Measurements from ENCODE around the gene ZBTB46.
A peak's percentile ranks its signal among the peaks of the same experiment; 100 is the strongest.
"Not testable (repeated sequence)": the region's sequence is repeated elsewhere in the genome, so short reads cannot be mapped to it uniquely, and the experiment has no call there.

The ZBTB46 gene

DNA sequence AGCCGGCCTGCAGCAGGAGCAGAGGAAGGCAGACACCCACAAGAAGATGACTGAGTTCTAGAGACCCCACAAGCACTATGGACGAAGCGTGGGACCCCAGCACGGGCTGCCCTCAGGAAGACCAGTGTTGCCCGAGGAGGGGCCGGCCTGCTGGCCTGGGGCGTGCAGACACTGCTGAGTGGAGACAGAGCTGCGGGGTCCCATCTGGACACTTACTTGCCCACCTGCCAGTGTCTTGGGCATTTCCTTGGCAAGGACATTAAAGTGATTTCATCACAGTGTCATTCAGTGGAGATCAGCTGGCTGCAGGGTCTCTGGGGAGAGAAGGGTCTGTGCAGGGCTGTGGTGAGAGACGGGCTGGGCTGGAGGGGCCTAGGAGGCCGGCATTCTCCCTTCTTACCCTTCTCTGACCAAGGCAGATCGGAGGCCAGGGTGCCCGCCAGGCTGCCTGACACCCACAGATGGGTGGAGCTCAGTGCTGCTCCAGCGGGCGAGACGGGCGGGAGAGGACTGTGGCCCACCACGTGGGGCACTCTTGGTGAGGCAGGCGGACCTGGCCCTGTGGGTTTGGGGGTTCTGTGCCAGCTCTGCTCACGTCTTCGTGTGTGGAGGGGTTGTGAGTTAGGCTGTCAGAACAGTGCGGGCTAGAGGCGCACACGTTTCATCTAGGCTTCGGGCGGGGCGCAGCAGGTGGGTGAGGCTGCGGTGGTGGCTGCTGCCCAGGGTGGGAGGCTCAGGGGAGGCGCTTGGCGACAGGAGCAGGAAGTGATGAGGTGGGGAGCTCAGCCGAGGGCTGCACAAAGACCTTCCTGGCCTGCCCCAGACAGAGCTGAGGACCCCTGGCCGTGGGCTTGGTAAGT is 95.0 kb downstream of the ZBTB46 start, which contains the start of gene LIME1:
TSS of gene LIME1 (plus strand) at position 806 of the 860 bp plus-strand sequence. CDS start 886 bp downstream, outside the sequence.
- no peak for DNase-seq (ENCODE audit: low read depth in 2 of 2)

GRCh38 chr20:63734946-63735858 is 95.9 kb downstream of the ZBTB46 start:
- no peak for DNase-seq (ENCODE audit: low read depth in 2 of 2)

- DNase-seq (ENCODE audit: low read depth in 2 of 2): no peak
Measured at GRCh38 chr20:63734111-63734945, 96.7 kb downstream of the ZBTB46 start.

- no peak for DNase-seq (ENCODE audit: low read depth in 2 of 2)
Measured at GRCh38 chr20:63733579-63734081, 97.4 kb downstream of the ZBTB46 start.

DNA sequence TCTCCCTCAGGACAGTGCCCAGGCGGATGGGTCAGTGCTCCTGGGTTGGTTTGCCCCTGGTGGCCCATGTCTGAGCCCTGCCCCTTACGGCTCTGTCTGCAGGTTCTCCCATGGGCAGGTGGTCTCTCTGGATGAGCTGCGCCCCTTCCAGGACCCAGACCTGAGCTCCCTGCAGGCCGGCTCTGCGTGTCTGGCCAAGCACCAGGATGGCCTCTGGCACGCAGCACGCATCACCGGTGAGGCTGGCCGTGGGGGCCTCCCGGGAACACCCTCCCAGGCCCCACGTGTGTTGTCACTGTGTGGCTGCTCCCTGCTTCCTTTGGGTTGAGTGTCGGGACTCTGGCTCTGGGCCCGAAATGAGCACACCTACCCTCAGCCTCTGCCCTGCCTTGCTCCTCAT is 97.9 kb downstream of the ZBTB46 start:
- no peak for DNase-seq (ENCODE audit: low read depth in 2 of 2)

DNA sequence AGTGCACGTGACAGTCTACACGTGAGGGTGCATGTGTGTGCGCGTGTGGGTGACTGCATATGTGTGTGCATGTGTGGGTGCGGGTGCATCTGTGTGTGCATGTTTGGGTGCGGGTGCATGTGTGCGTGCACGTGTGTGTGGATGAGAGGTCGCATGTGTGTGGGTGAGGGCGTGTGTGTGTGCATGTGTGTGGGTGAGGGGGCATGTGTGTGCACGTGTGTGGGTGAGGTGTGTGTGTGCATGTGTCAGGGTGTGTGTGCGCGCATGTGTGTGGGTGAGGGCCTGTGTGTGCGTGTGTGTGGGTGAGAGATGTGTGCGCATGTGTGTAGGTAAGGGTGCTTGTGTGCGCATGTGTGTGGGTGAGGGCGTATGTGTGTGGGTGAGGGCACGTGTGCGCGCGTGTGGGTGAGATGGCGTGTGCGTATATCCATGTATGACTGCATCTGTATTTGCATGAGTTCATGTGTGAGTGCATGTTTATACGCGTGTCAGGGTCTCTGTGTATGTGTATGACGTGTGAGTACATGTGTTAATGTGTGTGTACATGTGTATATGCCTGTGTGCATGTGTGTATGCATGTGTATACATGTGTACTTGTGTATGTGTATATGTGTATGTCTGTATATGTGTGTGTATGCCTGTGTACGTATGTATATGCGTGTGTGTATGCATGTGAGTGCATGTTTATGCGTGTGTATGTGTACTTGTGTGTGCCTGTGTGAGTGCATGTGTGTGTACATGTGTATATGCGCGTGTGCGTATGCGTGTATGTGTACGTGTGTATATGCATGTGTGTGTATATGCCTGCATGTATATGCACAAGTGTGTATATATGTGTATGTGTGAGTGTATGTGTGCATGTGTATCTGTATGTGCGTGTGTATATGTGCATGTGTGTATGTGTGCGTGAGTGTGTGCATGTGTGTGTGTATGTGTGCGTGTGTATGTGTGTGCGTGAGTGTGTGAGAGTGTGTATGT is 98.7 kb downstream of the ZBTB46 start:
- no peak for DNase-seq (ENCODE audit: low read depth in 2 of 2)

DNA sequence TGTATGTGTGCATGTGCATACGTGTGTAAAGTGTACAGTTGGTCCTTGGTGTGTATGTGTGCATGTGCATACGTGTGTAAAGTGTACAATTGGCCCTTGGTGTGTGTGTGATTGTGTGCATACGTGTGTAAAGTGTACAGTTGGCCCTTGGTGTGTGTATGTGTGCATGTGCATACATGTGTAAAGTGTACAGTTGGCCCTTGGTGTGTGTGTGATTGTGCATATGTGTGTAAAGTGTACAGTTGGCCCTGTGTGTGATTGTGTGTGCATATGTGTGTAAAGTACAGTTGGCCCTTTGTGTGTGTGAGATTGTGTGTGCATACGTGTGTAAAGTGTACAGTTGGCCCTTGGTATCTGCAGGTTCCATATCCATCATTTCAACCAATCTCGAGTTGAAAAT is 99.7 kb downstream of the ZBTB46 start:
- no peak for DNase-seq (ENCODE audit: low read depth in 2 of 2)

- DNase-seq (ENCODE audit: low read depth in 2 of 2): not testable (repeated sequence)
Measured at GRCh38 chr20:63730189-63730733, 100.8 kb downstream of the ZBTB46 start.

DNA sequence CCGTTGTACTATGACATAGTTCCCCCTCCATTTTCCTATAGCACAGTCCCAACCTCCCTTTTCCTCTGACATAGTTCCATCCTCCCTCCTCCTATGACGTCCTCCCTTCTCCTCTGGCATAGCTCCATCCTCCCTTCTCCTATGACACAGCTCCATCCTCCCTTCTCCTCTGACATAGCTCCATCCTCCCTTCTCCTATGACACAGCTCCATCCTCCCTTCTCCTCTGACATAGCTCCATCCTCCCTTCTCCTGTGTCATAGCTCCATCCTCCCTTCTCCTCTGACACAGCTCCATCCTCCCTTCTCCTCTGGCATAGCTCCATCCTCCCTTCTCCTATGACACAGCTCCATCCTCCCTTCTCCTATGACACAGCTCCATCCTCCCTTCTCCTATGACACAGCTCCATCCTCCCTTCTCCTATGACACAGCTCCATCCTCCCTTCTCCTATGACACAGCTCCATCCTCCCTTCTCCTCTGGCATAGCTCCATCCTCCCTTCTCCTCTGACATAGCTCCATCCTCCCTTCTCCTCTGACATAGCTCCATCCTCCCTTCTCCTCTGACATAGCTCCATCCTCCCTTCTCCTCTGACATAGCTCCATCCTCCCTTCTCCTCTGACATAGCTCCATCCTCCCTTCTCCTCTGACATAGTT is 108.0 kb downstream of the ZBTB46 start:
- not testable (repeated sequence) for DNase-seq (ENCODE audit: low read depth in 2 of 2)

DNA sequence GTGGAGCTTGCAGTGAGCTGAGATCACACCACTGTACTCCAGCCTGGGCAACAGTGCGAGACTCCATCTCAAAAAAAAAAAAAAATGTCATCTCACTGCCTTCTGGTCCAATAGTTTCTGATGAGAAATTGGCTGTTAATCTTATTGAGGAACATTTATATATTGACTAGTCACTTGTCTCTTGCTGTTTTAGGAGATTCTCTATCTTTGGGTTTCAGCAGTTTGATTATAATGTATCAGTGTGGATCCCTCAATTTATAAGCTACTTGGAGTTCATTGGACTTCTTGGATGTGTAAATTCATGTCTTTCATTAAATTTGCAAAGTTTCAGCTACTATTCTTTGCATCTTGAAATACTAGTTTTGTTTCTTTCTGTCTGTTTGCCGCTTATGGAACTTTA is 112.1 kb downstream of the ZBTB46 start:
- no peak for DNase-seq (ENCODE audit: low read depth in 2 of 2)

DNA sequence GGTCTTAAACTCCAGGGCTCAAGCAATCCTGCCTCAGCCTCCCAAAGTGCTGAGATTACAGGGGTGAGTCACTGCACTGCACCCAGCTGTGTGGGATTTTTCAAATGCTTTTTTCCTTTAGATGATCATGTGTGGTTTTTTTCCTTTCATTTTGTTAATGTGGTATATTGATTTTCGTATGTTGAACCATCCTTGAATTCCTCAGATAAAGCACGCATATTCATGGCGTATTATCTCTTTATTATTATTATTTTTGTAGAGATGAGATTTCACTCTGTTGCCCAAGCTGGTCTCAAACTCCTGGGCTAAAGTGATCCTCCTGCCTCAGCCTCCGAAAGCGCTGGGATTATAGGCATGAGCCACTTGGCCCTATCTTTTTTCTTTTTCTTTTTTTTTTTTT is 116.2 kb downstream of the ZBTB46 start:
- no peak for DNase-seq (ENCODE audit: low read depth in 2 of 2)

DNA sequence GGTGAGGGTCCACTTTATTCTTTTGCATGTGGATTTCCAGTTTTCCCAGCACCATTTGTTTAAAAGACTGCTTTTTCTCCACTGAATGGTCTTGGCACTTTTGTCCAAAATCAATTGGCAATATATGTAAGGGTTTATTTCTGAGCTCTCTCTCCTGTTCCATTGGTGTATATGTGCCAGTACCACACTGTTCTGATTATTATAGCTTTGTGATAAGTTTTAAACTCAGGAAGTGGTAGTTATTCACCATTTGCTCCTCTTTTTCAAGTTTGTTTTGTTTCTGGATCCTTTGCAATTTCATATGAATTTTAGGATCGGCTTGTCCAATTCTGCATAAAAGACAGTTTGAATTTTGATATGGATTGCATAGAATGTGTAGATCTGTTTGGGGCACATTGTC is 118.9 kb downstream of the ZBTB46 start:
- no peak for DNase-seq (ENCODE audit: low read depth in 2 of 2)

GRCh38 chr20:63711085-63711645 is 119.9 kb downstream of the ZBTB46 start:
- no peak for DNase-seq (ENCODE audit: low read depth in 2 of 2)

DNA sequence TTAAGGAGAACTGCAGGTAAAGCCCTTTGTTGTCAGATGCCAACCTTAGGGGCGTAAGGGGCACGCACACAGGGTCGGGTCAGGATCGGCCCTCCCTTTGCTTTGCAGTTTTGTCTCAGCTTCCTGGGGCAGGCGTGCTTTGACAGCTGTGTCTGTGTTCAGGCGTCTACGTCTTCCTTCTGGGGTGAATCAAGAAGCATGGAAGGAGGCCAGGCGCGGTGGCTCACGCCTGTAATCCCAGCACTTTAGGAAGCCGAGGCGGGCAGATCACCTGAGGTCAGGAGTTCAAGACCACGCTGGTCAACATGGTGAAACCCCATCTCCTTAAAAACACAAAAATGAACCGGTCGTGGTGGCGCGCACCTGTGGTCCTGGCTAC is 121.9 kb downstream of the ZBTB46 start:
- no peak for DNase-seq (ENCODE audit: low read depth in 2 of 2)

DNA sequence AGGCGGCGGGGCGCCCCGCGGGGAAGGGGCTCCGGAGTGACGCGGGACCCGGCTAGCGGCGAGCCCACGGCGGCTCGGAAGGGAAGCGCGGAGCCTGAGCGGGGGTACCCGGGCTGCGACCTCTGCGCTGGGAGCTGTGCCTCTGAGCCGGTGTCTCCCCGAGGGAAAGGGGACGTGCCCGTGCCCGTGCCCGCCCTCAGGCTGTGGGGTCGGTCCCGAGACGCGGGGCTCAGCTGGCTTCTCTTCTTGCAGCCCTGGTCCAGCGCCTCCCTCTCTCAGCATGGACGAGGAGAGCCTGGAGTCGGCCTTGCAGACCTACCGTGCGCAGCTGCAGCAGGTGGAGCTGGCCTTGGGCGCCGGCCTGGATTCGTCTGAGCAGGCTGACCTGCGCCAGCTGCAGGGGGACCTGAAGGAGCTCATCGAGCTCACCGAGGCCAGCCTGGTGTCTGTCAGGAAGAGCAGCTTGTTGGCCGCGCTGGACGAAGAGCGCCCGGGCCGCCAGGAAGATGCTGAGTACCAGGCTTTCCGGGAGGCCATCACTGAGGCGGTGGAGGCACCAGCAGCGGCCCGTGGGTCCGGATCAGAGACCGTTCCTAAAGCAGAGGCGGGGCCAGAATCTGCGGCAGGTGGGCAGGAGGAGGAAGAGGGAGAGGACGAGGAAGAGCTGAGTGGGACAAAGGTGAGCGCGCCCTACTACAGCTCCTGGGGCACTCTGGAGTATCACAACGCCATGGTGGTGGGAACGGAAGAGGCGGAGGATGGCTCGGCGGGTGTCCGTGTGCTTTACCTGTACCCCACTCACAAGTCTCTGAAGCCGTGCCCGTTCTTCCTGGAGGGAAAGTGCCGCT is 122.5 kb downstream of the ZBTB46 start:
- DNase-seq (ENCODE audit: low read depth in 2 of 2): no peak

DNA sequence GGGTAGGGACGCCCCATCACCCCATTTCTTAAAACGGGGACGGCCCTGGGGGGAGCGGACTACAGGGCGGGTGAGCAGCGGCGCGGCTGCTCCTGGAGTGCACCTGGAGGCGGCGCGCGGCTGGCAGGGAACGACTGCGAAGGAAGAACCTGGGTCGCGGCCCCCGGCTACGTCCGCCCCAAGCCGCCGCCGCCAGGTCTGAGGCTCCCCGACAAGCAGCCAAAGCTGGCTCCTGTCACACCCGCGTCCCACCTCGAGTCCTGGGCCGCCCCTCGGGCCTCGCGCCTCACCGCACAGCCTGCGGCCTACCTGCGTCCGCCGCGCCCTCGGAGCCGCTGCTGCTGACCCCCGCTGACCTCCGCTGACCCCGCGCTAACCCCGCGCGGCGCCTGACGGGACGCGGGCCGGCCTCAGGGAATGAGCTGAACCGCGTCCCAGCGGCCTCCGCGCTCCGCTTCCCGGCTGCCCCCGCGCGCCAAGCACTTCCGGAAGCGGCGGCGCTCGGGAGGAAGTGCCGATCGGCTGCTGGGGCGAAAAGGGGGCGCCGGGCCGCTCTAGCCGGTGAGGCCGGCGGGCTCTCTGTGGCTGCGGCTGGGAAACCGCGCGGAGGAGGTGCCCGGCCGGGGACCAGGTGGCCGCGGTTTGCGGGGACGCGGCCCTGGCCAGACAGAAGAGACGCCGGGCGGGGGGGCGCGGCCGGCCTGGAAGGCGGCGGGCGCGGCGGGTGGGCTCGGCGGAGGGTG is 123.3 kb downstream of the ZBTB46 start, which contains the start of the genes ARFRP1 and ZGPAT:
TSS of gene ARFRP1 (minus strand) at position 419 of the 743 bp plus-strand sequence. CDS start 885 bp downstream, outside the sequence.
TSS of gene ZGPAT (plus strand) at position 482 of the 743 bp plus-strand sequence. CDS start 542 bp downstream, outside the sequence.
- peak; percentile 77 to 81 for DNase-seq (ENCODE audit: low read depth in 2 of 2)
